H9 (cell line): ENCODE measurements around the gene SFTPA2. TPM values are rescaled to one million over a fixed set of nuclear protein-coding genes. Genes with fewer than 3 reads are reported as not detected.

ENCODE experiments used
- DNase-seq: peaks from one replicate; pipeline ENCODE4 v3.0.0-alpha.2; 2017
- H2AFZ ChIP-seq: one replicate; pipeline ENCODE4 v1.6.1; 2013; ENCODE audit warnings: mild to moderate bottlenecking, low read length, control low read depth, moderate library complexity
- H2AK5ac ChIP-seq: 2 replicates; pipeline ENCODE4 v1.6.1; 2013; ENCODE audit warnings: low read length, control low read depth, mixed read lengths; ENCODE audit not compliant: insufficient read length
- H2BK120ac ChIP-seq: one replicate; pipeline ENCODE4 v1.6.1; 2013; ENCODE audit warnings: low read depth, mild to moderate bottlenecking, low read length, control low read depth, inconsistent platforms; ENCODE audit not compliant: poor library complexity, severe bottlenecking
- H2BK12ac ChIP-seq: 2 replicates; pipeline ENCODE4 v1.6.1; 2013; ENCODE audit warnings: low read length, control low read depth, mixed read lengths, low read depth; ENCODE audit not compliant: insufficient read length
- H2BK15ac ChIP-seq: 2 replicates; pipeline ENCODE4 v1.6.1; 2013; ENCODE audit warnings: low read depth, low read length, control low read depth
- H2BK20ac ChIP-seq: one replicate; pipeline ENCODE4 v1.6.1; 2013; ENCODE audit warnings: low read depth, mild to moderate bottlenecking, low read length, control low read depth, inconsistent platforms; ENCODE audit not compliant: poor library complexity, severe bottlenecking
- H2BK5ac ChIP-seq: 2 replicates; pipeline ENCODE4 v1.6.1; 2013; ENCODE audit warnings: low read length, control low read depth, mixed read lengths; ENCODE audit not compliant: insufficient read length
- H3K14ac ChIP-seq: 2 replicates; pipeline ENCODE4 v1.6.1; 2013; ENCODE audit warnings: low read length, control low read depth; ENCODE audit not compliant: insufficient read depth
- H3K18ac ChIP-seq: 2 replicates; pipeline ENCODE4 v1.6.1; 2013; ENCODE audit warnings: low read depth, mild to moderate bottlenecking, mixed read lengths, low read length, control low read depth; ENCODE audit not compliant: insufficient read length
- H3K23ac ChIP-seq: 2 replicates; pipeline ENCODE4 v1.6.1; 2013; ENCODE audit warnings: low read length, control low read depth, mixed read lengths, low read depth; ENCODE audit not compliant: insufficient read length
- H3K23me2 ChIP-seq: 2 replicates; pipeline ENCODE4 v1.6.1; 2013; ENCODE audit warnings: low read depth, mild to moderate bottlenecking, mixed read lengths, low read length, control low read depth; ENCODE audit not compliant: insufficient read length, poor library complexity, severe bottlenecking
- H3K27ac ChIP-seq: 2 replicates; pipeline ENCODE4 v1.5.1; 2013; ENCODE audit warnings: low read length, control low read depth, mixed read lengths, low read depth; ENCODE audit not compliant: insufficient read length
- H3K27me3 ChIP-seq: 2 replicates; pipeline ENCODE4 v1.6.1; 2013; ENCODE audit warnings: low read length, control low read depth, inconsistent platforms; ENCODE audit not compliant: insufficient read depth
- H3K4ac ChIP-seq: 2 replicates; pipeline ENCODE4 v1.6.1; 2013; ENCODE audit warnings: low read depth, mild to moderate bottlenecking, control low read depth, inconsistent platforms, low read length, moderate library complexity
- H3K4me1 ChIP-seq: 2 replicates; pipeline ENCODE4 v1.6.1; 2013; ENCODE audit warnings: low read length, control low read depth, inconsistent platforms; ENCODE audit not compliant: insufficient read depth
- H3K4me2 ChIP-seq: 2 replicates; pipeline ENCODE4 v1.6.1; 2013; ENCODE audit warnings: low read length, control low read depth, mixed read lengths; ENCODE audit not compliant: insufficient read length, insufficient read depth
- H3K56ac ChIP-seq: 2 replicates; pipeline ENCODE4 v1.6.1; 2013; ENCODE audit warnings: low read depth, mild to moderate bottlenecking, mixed read lengths, low read length, control low read depth; ENCODE audit not compliant: insufficient read length
- H3K79me1 ChIP-seq: 2 replicates; pipeline ENCODE4 v1.6.1; 2013; ENCODE audit warnings: low read depth, mild to moderate bottlenecking, moderate library complexity, low read length, control low read depth, inconsistent platforms; ENCODE audit not compliant: insufficient read depth, poor library complexity, severe bottlenecking
- H3K79me2 ChIP-seq: 2 replicates; pipeline ENCODE4 v1.6.1; 2013; ENCODE audit warnings: low read length, control low read depth, inconsistent platforms; ENCODE audit not compliant: insufficient read depth
- H3K9ac ChIP-seq: 2 replicates; pipeline ENCODE4 v1.6.1; 2013; ENCODE audit warnings: low read length, control low read depth, mixed read lengths; ENCODE audit not compliant: insufficient read length; ENCODE audit errors: extremely low read depth
- H3K9me3 ChIP-seq: one replicate; pipeline ENCODE4 v1.6.1; 2013; ENCODE audit warnings: low read depth, low read length, inconsistent platforms; ENCODE audit not compliant: control insufficient read depth
- H3T11ph ChIP-seq: one replicate; pipeline ENCODE4 v1.6.1; 2013; ENCODE audit warnings: mild to moderate bottlenecking, low read length, control low read depth, inconsistent platforms
- H4K20me1 ChIP-seq: one replicate; pipeline ENCODE4 v1.6.1; 2013; ENCODE audit not compliant: control insufficient read depth, insufficient read length, insufficient read depth
- H4K5ac ChIP-seq: 2 replicates; pipeline ENCODE4 v1.6.1; 2013; ENCODE audit warnings: low read depth, mild to moderate bottlenecking, mixed read lengths, low read length, control low read depth; ENCODE audit not compliant: insufficient read length
- H4K8ac ChIP-seq: replicated peaks from 2 replicates; pipeline ENCODE4 v1.6.1; 2013; ENCODE audit warnings: low read length, control low read depth, mixed read lengths, low read depth; ENCODE audit not compliant: insufficient read length
- H4K91ac ChIP-seq: 2 replicates; pipeline ENCODE4 v1.6.1; 2013; ENCODE audit warnings: low read depth, mild to moderate bottlenecking, moderate library complexity, mixed read lengths, low read length, control low read depth; ENCODE audit not compliant: insufficient read length
- H3K27ac Mint-ChIP-seq, 3 experiments: 2 replicates in 2 of 3; 3 replicates in 1 of 3; pipeline ENCODE4 v1.8.0; 2020 to 2021; ENCODE audit warnings: mixed read lengths in 3 of 3, mild to moderate bottlenecking in 1 of 3, moderate library complexity in 1 of 3
- H3K27me3 Mint-ChIP-seq: 2 replicates; pipeline ENCODE4 v1.8.0; 2021; ENCODE audit warnings: low read depth, mild to moderate bottlenecking, moderate library complexity, mixed read lengths
- H3K36me3 Mint-ChIP-seq, 3 experiments: 2 replicates in 2 of 3; 3 replicates in 1 of 3; pipeline ENCODE4 v1.8.0; 2020 to 2021; ENCODE audit warnings: low read depth in 3 of 3, mixed read lengths in 3 of 3; ENCODE audit not compliant: insufficient read depth in 1 of 3
- H3K4me1 Mint-ChIP-seq, 2 experiments: 2 replicates each; pipeline ENCODE4 v1.8.0; 2020; ENCODE audit warnings: mixed read lengths in 2 of 2
- H3K4me3 Mint-ChIP-seq, 2 experiments: 2 replicates in 1 of 2; 3 replicates in 1 of 2; pipeline ENCODE4 v1.8.0; 2020 to 2021; ENCODE audit warnings: mild to moderate bottlenecking in 2 of 2, mixed read lengths in 2 of 2, moderate library complexity in 1 of 2
- H3K9me3 Mint-ChIP-seq, 2 experiments: 2 replicates in 1 of 2; 3 replicates in 1 of 2; pipeline ENCODE4 v1.8.0; 2020; ENCODE audit warnings: mild to moderate bottlenecking in 2 of 2, mixed read lengths in 2 of 2, moderate library complexity in 1 of 2
- CTCF ChIP-seq: fragments of 200-600 bp; sonication (generic); conservative IDR thresholded peaks from 3 replicates; pipeline ENCODE4 v1.8.0; 2021; ENCODE audit warnings: antibody characterized with exemption, mild to moderate bottlenecking
- WGBS: extraction: QIAGEN DNeasy Blood & Tissue Kit; methylation state at CpG from one replicate; pipeline ENCODE4 v1.1.7; 2013; ENCODE audit warnings: missing lambda C conversion rate, low lambda C conversion rate, mixed read lengths; ENCODE audit not compliant: insufficient read length; ENCODE audit errors: extremely low coverage; 5-methylcytosine and 5-hydroxymethylcytosine counted together
- total RNA-seq: library from RNA; stranded (reverse); gene quantifications from 2 replicates; pipeline ENCODE4 v1.2.1, GENCODE V29; 2021

The SFTPA2 gene
- total RNA-seq, 1 experiment from 2014 or later, result not detected

- Histone ChIP-seq H3K14ac (no peak overlapping the region), H3K79me2 (no peaks in the 10 kb centered on the region), H3K4ac (no peak overlapping the region), H3K27me3 (no peaks in the 10 kb centered on the region), H2BK15ac (no peak overlapping the region), H3K56ac (no peak overlapping the region), H3K18ac (no peak overlapping the region), H3K9me3 (no peaks in the 10 kb centered on the region), H4K5ac (no peak overlapping the region), H3K4me2 (no peak overlapping the region), H3K23me2 (no peaks in the 10 kb centered on the region), H3T11ph (no peak overlapping the region), H3K4me1 (no peaks in the 10 kb centered on the region), H4K8ac (no peak overlapping the region), H3K79me1 (no peaks in the 10 kb centered on the region), H3K23ac (no peak overlapping the region), H2AK5ac (no peak overlapping the region), H4K20me1 (no peaks in the 10 kb centered on the region), H4K91ac (no peak overlapping the region), H2BK20ac (no peak overlapping the region), H3K9ac (no peak overlapping the region), H2BK120ac (no peak overlapping the region), H2BK5ac (no peak overlapping the region), H3K27ac (no peak overlapping the region), H2BK12ac (no peak overlapping the region), H2AFZ (no peak overlapping the region)
- WGBS, result no CpG with 5 or more reads among the region's 11 CpGs
- Mint-ChIP-seq H3K36me3 (no peaks in the 10 kb centered on the region), H3K4me3 (no peak overlapping the region), H3K9me3 (no peaks in the 10 kb centered on the region; a peak in 1 of 5 replicates), H3K27ac (no peak overlapping the region), H3K27me3 (peaks cover 6% of the 10 kb centered on the region), H3K4me1 (peaks cover 7 to 9% of the 10 kb centered on the region in 2 experiments)
- DNase-seq, result no peak
- no peak for TF ChIP-seq CTCF
Observed at GRCh38 chr10:79555354-79556309, 4.6 kb downstream of the SFTPA2 start.
